HEK293 (cell line): Measurements from ENCODE around the gene COX7A2.

Source experiments
- GLI4 ChIP-seq: fragments of 450-650 bp; formaldehyde crosslinking; IDR thresholded peaks from 2 replicates; pipeline ENCODE4 v1.5.1; 2016; ENCODE audit warnings: missing biosample characterization, missing genetic modification characterization
- MYNN ChIP-seq: fragments of 450-650 bp; formaldehyde crosslinking; IDR thresholded peaks from 2 replicates; pipeline ENCODE4 v1.5.1; 2016; ENCODE audit warnings: missing biosample characterization, missing genetic modification characterization, borderline replicate concordance
- MZF1 ChIP-seq: fragments of 450-650 bp; formaldehyde crosslinking; IDR thresholded peaks from 2 replicates; pipeline ENCODE4 v1.5.1; 2017; ENCODE audit warnings: missing biosample characterization, missing genetic modification characterization, borderline replicate concordance
- OSR2 ChIP-seq: fragments of 450-650 bp; formaldehyde crosslinking; IDR thresholded peaks from 2 replicates; pipeline ENCODE4 v1.5.1; 2016; ENCODE audit warnings: missing biosample characterization, missing genetic modification characterization
- REPIN1 ChIP-seq: fragments of 450-650 bp; formaldehyde crosslinking; IDR thresholded peaks from 2 replicates; pipeline ENCODE4 v1.5.1; 2017; ENCODE audit warnings: missing biosample characterization, missing genetic modification characterization, low read depth
- SP2 ChIP-seq: fragments of 450-650 bp; formaldehyde crosslinking; IDR thresholded peaks from 2 replicates; pipeline ENCODE4 v1.5.1; 2016; ENCODE audit warnings: missing biosample characterization, missing genetic modification characterization
- ZBTB1 ChIP-seq: fragments of 450-650 bp; formaldehyde crosslinking; IDR thresholded peaks from 2 replicates; pipeline ENCODE4 v1.5.1; 2016; ENCODE audit warnings: missing biosample characterization, missing genetic modification characterization
- ZFHX2 ChIP-seq: fragments of 450-650 bp; formaldehyde crosslinking; conservative IDR thresholded peaks from 2 replicates; pipeline ENCODE4 v1.5.1; 2016; ENCODE audit warnings: missing biosample characterization, missing genetic modification characterization
- ZNF112 ChIP-seq: fragments of 450-650 bp; formaldehyde crosslinking; IDR thresholded peaks from 2 replicates; pipeline ENCODE4 v1.5.0; 2017; ENCODE audit warnings: missing biosample characterization, missing genetic modification characterization
- ZNF121 ChIP-seq: fragments of 450-650 bp; formaldehyde crosslinking; IDR thresholded peaks from 2 replicates; pipeline ENCODE4 v1.5.1; 2016; ENCODE audit warnings: missing biosample characterization, missing genetic modification characterization
- ZNF133 ChIP-seq: fragments of 450-650 bp; formaldehyde crosslinking; IDR thresholded peaks from 2 replicates; pipeline ENCODE4 v1.5.1; 2016; ENCODE audit warnings: missing biosample characterization, missing genetic modification characterization
- ZNF175 ChIP-seq: fragments of 450-650 bp; formaldehyde crosslinking; IDR thresholded peaks from 2 replicates; pipeline ENCODE4 v1.5.1; 2016; ENCODE audit warnings: missing biosample characterization, missing genetic modification characterization
- ZNF239 ChIP-seq: fragments of 450-650 bp; formaldehyde crosslinking; IDR thresholded peaks from 2 replicates; pipeline ENCODE4 v1.5.1; 2016; ENCODE audit warnings: missing biosample characterization, missing genetic modification characterization
- ZNF266 ChIP-seq: fragments of 450-650 bp; formaldehyde crosslinking; IDR thresholded peaks from 2 replicates; pipeline ENCODE4 v1.5.1; 2016; ENCODE audit warnings: missing biosample characterization, missing genetic modification characterization, low read depth
- ZNF335 ChIP-seq: fragments of 450-650 bp; formaldehyde crosslinking; conservative IDR thresholded peaks from 2 replicates; pipeline ENCODE4 v1.5.1; 2016; ENCODE audit warnings: missing biosample characterization, missing genetic modification characterization
- ZNF341 ChIP-seq: fragments of 450-650 bp; formaldehyde crosslinking; IDR thresholded peaks from 2 replicates; pipeline ENCODE4; 2016; ENCODE audit warnings: low read depth, missing biosample characterization, missing genetic modification characterization
- ZNF350 ChIP-seq: fragments of 450-650 bp; formaldehyde crosslinking; IDR thresholded peaks from 2 replicates; pipeline ENCODE4 v1.5.0; 2017; ENCODE audit warnings: missing biosample characterization, mild to moderate bottlenecking, missing genetic modification characterization
- ZNF548 ChIP-seq: fragments of 450-650 bp; formaldehyde crosslinking; IDR thresholded peaks from 2 replicates; pipeline ENCODE4 v1.5.1; 2016; ENCODE audit warnings: missing biosample characterization, missing genetic modification characterization
- ZNF585B ChIP-seq: fragments of 450-650 bp; formaldehyde crosslinking; IDR thresholded peaks from 2 replicates; pipeline ENCODE4 v1.5.1; 2016; ENCODE audit warnings: missing biosample characterization, missing genetic modification characterization
- ZNF600 ChIP-seq: fragments of 450-650 bp; formaldehyde crosslinking; IDR thresholded peaks from 2 replicates; pipeline ENCODE4 v1.5.1; 2016; ENCODE audit warnings: missing biosample characterization, missing genetic modification characterization
- ZNF610 ChIP-seq: fragments of 450-650 bp; formaldehyde crosslinking; IDR thresholded peaks from 2 replicates; pipeline ENCODE4 v1.5.1; 2016; ENCODE audit warnings: missing biosample characterization, missing genetic modification characterization, borderline replicate concordance
- ZNF670 ChIP-seq: fragments of 450-650 bp; formaldehyde crosslinking; IDR thresholded peaks from 2 replicates; pipeline ENCODE4 v1.5.1; 2016; ENCODE audit warnings: missing biosample characterization, missing genetic modification characterization, low read depth
- ZNF837 ChIP-seq: fragments of 450-650 bp; formaldehyde crosslinking; IDR thresholded peaks from 2 replicates; pipeline ENCODE4 v1.5.1; 2016; ENCODE audit warnings: missing biosample characterization, missing genetic modification characterization
- TF ChIP-seq, protein P1 (sequence below): fragments of 450-650 bp; formaldehyde crosslinking; IDR thresholded peaks from 2 replicates; pipeline ENCODE4 v1.5.0; 2017; ENCODE audit warnings: missing biosample characterization, missing genetic modification characterization, borderline replicate concordance
- TF ChIP-seq, protein P2 (sequence below): fragments of 450-650 bp; formaldehyde crosslinking; IDR thresholded peaks from 2 replicates; pipeline ENCODE4 v1.5.1; 2016; ENCODE audit warnings: missing biosample characterization, missing genetic modification characterization, borderline replicate concordance
- TF ChIP-seq, protein P3 (sequence below): fragments of 450-650 bp; formaldehyde crosslinking; IDR thresholded peaks from 2 replicates; pipeline ENCODE4 v1.5.1; 2016; ENCODE audit warnings: missing biosample characterization, missing genetic modification characterization
- TF ChIP-seq, protein P4 (sequence below): fragments of 450-650 bp; formaldehyde crosslinking; IDR thresholded peaks from 2 replicates; pipeline ENCODE4 v1.5.1; 2017; ENCODE audit warnings: missing biosample characterization, missing genetic modification characterization

COX7A2 gene

DNA sequence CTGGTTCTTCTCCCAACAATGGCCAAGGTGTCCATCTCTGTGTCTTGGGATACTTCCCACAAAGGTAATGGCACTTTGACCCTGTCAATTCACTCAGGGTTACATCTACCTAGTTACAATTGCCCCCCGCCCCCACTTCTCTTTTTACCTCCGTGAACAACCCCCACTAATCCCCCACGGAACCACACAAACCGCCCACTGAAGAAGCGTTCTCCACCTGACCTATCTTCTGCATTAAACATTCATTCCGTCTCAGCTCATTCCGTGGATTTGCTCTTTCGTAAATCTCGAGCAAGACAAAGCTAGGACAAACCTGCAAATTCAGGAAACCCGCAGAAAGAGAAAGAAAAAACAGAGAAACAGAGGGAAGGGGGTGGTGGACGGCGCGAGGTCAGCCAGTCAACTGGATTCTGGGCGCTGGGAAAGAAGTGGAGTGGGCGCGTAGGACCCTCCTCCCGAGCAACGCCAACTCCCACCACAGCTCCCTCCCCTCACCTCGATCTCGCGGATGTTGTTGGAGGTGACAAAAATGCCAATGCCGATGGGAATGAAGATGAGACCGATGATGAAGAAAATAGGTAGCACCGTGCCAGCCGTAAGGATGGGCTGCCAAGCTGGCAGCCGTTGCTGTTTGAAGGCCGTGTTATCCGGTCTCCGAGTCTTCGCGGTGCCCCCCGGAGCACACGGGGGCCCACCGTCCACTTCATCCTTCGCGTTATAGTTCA lies 40.5 kb upstream of the COX7A2 start (continued):
- TF ChIP-seq, protein P1, sequence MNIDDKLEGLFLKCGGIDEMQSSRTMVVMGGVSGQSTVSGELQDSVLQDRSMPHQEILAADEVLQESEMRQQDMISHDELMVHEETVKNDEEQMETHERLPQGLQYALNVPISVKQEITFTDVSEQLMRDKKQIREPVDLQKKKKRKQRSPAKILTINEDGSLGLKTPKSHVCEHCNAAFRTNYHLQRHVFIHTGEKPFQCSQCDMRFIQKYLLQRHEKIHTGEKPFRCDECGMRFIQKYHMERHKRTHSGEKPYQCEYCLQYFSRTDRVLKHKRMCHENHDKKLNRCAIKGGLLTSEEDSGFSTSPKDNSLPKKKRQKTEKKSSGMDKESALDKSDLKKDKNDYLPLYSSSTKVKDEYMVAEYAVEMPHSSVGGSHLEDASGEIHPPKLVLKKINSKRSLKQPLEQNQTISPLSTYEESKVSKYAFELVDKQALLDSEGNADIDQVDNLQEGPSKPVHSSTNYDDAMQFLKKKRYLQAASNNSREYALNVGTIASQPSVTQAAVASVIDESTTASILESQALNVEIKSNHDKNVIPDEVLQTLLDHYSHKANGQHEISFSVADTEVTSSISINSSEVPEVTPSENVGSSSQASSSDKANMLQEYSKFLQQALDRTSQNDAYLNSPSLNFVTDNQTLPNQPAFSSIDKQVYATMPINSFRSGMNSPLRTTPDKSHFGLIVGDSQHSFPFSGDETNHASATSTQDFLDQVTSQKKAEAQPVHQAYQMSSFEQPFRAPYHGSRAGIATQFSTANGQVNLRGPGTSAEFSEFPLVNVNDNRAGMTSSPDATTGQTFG (tag by site-specific recombination): no peak
- TF ChIP-seq ZNF610 (peak; percentile 31; the same call in 1 of the 2 replicates), ZNF239 (no peak), ZNF133 (tag by site-specific recombination) (no peak), ZNF585B (tag by site-specific recombination) (no peak), ZNF350 (tag by site-specific recombination) (no peak), OSR2 (tag by site-specific recombination) (no peak), GLI4 (tag by site-specific recombination) (no peak), ZNF266 (tag by site-specific recombination) (no peak), ZNF175 (tag by site-specific recombination) (no peak), ZNF121 (tag by site-specific recombination) (no peak), ZNF112 (tag by site-specific recombination) (no peak), ZBTB1 (tag by site-specific recombination) (no peak), MZF1 (tag by site-specific recombination) (no peak), ZFHX2 (tag by site-specific recombination) (peak; percentile 78), SP2 (tag by site-specific recombination) (peak; percentile 8), ZNF341 (peak; percentile 32), ZNF670 (tag by site-specific recombination) (no peak), REPIN1 (tag by site-specific recombination) (no peak), ZNF837 (tag by site-specific recombination) (no peak), MYNN (no peak), ZNF548 (no peak), ZNF600 (tag by site-specific recombination) (no peak), ZNF335 (tag by site-specific recombination) (peak; percentile 75)
- TF ChIP-seq, protein P2, sequence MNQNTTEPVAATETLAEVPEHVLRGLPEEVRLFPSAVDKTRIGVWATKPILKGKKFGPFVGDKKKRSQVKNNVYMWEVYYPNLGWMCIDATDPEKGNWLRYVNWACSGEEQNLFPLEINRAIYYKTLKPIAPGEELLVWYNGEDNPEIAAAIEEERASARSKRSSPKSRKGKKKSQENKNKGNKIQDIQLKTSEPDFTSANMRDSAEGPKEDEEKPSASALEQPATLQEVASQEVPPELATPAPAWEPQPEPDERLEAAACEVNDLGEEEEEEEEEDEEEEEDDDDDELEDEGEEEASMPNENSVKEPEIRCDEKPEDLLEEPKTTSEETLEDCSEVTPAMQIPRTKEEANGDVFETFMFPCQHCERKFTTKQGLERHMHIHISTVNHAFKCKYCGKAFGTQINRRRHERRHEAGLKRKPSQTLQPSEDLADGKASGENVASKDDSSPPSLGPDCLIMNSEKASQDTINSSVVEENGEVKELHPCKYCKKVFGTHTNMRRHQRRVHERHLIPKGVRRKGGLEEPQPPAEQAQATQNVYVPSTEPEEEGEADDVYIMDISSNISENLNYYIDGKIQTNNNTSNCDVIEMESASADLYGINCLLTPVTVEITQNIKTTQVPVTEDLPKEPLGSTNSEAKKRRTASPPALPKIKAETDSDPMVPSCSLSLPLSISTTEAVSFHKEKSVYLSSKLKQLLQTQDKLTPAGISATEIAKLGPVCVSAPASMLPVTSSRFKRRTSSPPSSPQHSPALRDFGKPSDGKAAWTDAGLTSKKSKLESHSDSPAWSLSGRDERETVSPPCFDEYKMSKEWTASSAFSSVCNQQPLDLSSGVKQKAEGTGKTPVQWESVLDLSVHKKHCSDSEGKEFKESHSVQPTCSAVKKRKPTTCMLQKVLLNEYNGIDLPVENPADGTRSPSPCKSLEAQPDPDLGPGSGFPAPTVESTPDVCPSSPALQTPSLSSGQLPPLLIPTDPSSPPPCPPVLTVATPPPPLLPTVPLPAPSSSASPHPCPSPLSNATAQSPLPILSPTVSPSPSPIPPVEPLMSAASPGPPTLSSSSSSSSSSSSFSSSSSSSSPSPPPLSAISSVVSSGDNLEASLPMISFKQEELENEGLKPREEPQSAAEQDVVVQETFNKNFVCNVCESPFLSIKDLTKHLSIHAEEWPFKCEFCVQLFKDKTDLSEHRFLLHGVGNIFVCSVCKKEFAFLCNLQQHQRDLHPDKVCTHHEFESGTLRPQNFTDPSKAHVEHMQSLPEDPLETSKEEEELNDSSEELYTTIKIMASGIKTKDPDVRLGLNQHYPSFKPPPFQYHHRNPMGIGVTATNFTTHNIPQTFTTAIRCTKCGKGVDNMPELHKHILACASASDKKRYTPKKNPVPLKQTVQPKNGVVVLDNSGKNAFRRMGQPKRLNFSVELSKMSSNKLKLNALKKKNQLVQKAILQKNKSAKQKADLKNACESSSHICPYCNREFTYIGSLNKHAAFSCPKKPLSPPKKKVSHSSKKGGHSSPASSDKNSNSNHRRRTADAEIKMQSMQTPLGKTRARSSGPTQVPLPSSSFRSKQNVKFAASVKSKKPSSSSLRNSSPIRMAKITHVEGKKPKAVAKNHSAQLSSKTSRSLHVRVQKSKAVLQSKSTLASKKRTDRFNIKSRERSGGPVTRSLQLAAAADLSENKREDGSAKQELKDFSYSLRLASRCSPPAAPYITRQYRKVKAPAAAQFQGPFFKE (tag by site-specific recombination): no peak
- TF ChIP-seq, protein P3, sequence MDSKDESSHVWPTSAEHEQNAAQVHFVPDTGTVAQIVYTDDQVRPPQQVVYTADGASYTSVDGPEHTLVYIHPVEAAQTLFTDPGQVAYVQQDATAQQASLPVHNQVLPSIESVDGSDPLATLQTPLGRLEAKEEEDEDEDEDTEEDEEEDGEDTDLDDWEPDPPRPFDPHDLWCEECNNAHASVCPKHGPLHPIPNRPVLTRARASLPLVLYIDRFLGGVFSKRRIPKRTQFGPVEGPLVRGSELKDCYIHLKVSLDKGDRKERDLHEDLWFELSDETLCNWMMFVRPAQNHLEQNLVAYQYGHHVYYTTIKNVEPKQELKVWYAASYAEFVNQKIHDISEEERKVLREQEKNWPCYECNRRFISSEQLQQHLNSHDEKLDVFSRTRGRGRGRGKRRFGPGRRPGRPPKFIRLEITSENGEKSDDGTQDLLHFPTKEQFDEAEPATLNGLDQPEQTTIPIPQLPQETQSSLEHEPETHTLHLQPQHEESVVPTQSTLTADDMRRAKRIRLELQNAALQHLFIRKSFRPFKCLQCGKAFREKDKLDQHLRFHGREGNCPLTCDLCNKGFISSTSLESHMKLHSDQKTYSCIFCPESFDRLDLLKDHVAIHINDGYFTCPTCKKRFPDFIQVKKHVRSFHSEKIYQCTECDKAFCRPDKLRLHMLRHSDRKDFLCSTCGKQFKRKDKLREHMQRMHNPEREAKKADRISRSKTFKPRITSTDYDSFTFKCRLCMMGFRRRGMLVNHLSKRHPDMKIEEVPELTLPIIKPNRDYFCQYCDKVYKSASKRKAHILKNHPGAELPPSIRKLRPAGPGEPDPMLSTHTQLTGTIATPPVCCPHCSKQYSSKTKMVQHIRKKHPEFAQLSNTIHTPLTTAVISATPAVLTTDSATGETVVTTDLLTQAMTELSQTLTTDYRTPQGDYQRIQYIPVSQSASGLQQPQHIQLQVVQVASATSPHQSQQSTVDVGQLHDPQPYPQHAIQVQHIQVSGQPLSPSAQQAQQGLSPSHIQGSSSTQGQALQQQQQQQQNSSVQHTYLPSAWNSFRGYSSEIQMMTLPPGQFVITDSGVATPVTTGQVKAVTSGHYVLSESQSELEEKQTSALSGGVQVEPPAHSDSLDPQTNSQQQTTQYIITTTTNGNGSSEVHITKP (tag by site-specific recombination): no peak
- TF ChIP-seq, protein P4, sequence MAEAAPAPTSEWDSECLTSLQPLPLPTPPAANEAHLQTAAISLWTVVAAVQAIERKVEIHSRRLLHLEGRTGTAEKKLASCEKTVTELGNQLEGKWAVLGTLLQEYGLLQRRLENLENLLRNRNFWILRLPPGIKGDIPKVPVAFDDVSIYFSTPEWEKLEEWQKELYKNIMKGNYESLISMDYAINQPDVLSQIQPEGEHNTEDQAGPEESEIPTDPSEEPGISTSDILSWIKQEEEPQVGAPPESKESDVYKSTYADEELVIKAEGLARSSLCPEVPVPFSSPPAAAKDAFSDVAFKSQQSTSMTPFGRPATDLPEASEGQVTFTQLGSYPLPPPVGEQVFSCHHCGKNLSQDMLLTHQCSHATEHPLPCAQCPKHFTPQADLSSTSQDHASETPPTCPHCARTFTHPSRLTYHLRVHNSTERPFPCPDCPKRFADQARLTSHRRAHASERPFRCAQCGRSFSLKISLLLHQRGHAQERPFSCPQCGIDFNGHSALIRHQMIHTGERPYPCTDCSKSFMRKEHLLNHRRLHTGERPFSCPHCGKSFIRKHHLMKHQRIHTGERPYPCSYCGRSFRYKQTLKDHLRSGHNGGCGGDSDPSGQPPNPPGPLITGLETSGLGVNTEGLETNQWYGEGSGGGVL (tag by site-specific recombination): no peak
